ENCODE results near the gene KCNH1. TPM values are rescaled to one million over a fixed set of nuclear protein-coding genes. Genes with fewer than 3 reads are reported as not detected.

KCNH1 gene
- total and polyA plus RNA-seq, 7 donors, result 0.10 to 0.22 (median 0.17) TPM

- Histone ChIP-seq H3K4me1 (no peaks in the 10 kb centered on the region), H3K27me3 (ENCODE audit: insufficient read depth in 3 of 3, low read length in 2 of 3) (no peaks in the 10 kb centered on the region), H3K36me3 (ENCODE audit: insufficient read depth in 1 of 2, low read depth in 1 of 2) (no peaks in the 10 kb centered on the region), H3K4me3 (no peak overlapping the region), H3K9me3 (no peaks in the 10 kb centered on the region), H3K27ac (no peak overlapping the region)
- 74 to 88% (median 76%) methylated on average over 4 of the region's 4 CpGs for WGBS, 3 donors
- DNase-seq, result no peak
- intact Hi-C loops (cut with DNase I), result no loop called here
- ATAC-seq, result no peak
- TF ChIP-seq CTCF (IDR thresholded peaks at IDR 0.05), result no peak
Observed at GRCh38 chr1:210801501-210801900, 332.4 kb downstream of the KCNH1 start.

GRCh38 chr1:210800756-210801155, 333.2 kb downstream of the KCNH1 start:
- H3K27me3 ChIP-seq (ENCODE audit: insufficient read depth in 3 of 3, low read length in 2 of 3), result no peaks in the 10 kb centered on the region

GRCh38 chr1:210800301-210800700, 333.6 kb downstream of the KCNH1 start:
- intact Hi-C loops (cut with DNase I), result no loop called here
- Histone ChIP-seq H3K27me3 (ENCODE audit: insufficient read depth in 3 of 3, low read length in 2 of 3) (no peaks in the 10 kb centered on the region), H3K4me1 (no peaks in the 10 kb centered on the region), H3K36me3 (ENCODE audit: insufficient read depth in 1 of 2, low read depth in 1 of 2) (no peaks in the 10 kb centered on the region), H3K9me3 (no peaks in the 10 kb centered on the region), H3K4me3 (no peak overlapping the region), H3K27ac (no peak overlapping the region)
- TF ChIP-seq CTCF (IDR thresholded peaks at IDR 0.05), result no peak
- 54 to 73% (median 60%) methylated on average over 4 of the region's 4 CpGs for WGBS, 3 donors
- DNase-seq, result no peak
- no peak for ATAC-seq

More at GRCh38 chr1:210800756-210801155, 333.2 kb downstream of the KCNH1 start:
- no peaks in the 10 kb centered on the region for H3K4me1 ChIP-seq
- ATAC-seq (no peak), DNase-seq (no peak)
- H3K4me3 ChIP-seq, result no peak overlapping the region
- intact Hi-C loops (cut with DNase I), result no loop called here
- H3K9me3 ChIP-seq, result no peaks in the 10 kb centered on the region
- WGBS, 3 donors, result 52 to 63% (median 54%) methylated on average over 3 of the region's 3 CpGs
- H3K27ac ChIP-seq, result no peak overlapping the region
- H3K36me3 ChIP-seq (ENCODE audit: insufficient read depth in 1 of 2, low read depth in 1 of 2), result no peaks in the 10 kb centered on the region
- no peak for TF ChIP-seq CTCF (IDR thresholded peaks at IDR 0.05)

- intact Hi-C loops (cut with DNase I), result no loop called here
- TF ChIP-seq CTCF (IDR thresholded peaks at IDR 0.05), result no peak
- H3K4me1 ChIP-seq, result no peaks in the 10 kb centered on the region
- DNase-seq (no peak), ATAC-seq (no peak)
- H3K4me3 ChIP-seq, result no peak overlapping the region
- H3K36me3 ChIP-seq (ENCODE audit: insufficient read depth in 1 of 2, low read depth in 1 of 2), result no peaks in the 10 kb centered on the region
- H3K27ac ChIP-seq, result no peak overlapping the region
- no peaks in the 10 kb centered on the region for H3K9me3 ChIP-seq
- H3K27me3 ChIP-seq (ENCODE audit: insufficient read depth in 3 of 3, low read length in 2 of 3), result peaks cover 0 to under 1% (median 0%) of the 10 kb centered on the region in 3 donors
- 86 to 90% (median 89%) methylated on average over 8 of the region's 8 CpGs for WGBS, 3 donors
Observed at GRCh38 chr1:210797422-210797821, 336.5 kb downstream of the KCNH1 start.

- Histone ChIP-seq H3K4me1 (no peaks in the 10 kb centered on the region), H3K36me3 (ENCODE audit: insufficient read depth in 1 of 2, low read depth in 1 of 2) (no peaks in the 10 kb centered on the region), H3K27me3 (ENCODE audit: insufficient read depth in 3 of 3, low read length in 2 of 3) (peaks cover 0 to 3% (median 0%) of the 10 kb centered on the region in 3 donors), H3K9me3 (no peaks in the 10 kb centered on the region), H3K4me3 (no peak overlapping the region), H3K27ac (no peak overlapping the region)
- ATAC-seq (no peak), DNase-seq (no peak)
- TF ChIP-seq CTCF (IDR thresholded peaks at IDR 0.05), result no peak
- 87 to 94% (median 89%) methylated on average over 5 of the region's 5 CpGs for WGBS, 3 donors
- intact Hi-C loops (cut with DNase I), result no loop called here
Observed at GRCh38 chr1:210796421-210796820, 337.5 kb downstream of the KCNH1 start.

Measured in psoas muscle (tissue), 8 donors.